Measurements from ENCODE around the gene NR2E1. TPM values are rescaled to one million over a fixed set of nuclear protein-coding genes. Genes with fewer than 3 reads are reported as not detected.

NR2E1 gene
- total RNA-seq, 1 donor from 2014 or later, result not detected

- Histone ChIP-seq H3K27me3 (ENCODE audit: low read depth) (no peaks in the 10 kb centered on the region), H3K9me3 (no peaks in the 10 kb centered on the region), H3K27ac (no peak overlapping the region), H3K4me3 (no peak overlapping the region), H3K36me3 (peaks cover 60% of the 10 kb centered on the region), H3K4me1 (no peaks in the 10 kb centered on the region)
- DNase-seq (no peak), ATAC-seq (no peak)
- TF ChIP-seq CTCF (IDR thresholded peaks at IDR 0.05), result no peak
- intact Hi-C loops (cut with DNase I), result no loop called here
These were observed 56.2 kb downstream of the NR2E1 start for GRCh38 chr6:108222064-108222463.

GRCh38 chr6:108222504-108222903 is 56.7 kb downstream of the NR2E1 start:
- Histone ChIP-seq H3K4me1 (no peaks in the 10 kb centered on the region), H3K4me3 (no peak overlapping the region), H3K36me3 (peaks cover 55% of the 10 kb centered on the region), H3K27ac (no peak overlapping the region), H3K9me3 (no peaks in the 10 kb centered on the region), H3K27me3 (ENCODE audit: low read depth) (no peaks in the 10 kb centered on the region)
- no peak for DNase-seq
- intact Hi-C loops (cut with DNase I), result no loop called here
- ATAC-seq, result peak; percentile 41 to 46
- no peak for TF ChIP-seq CTCF (IDR thresholded peaks at IDR 0.05)

- DNase-seq (no peak), ATAC-seq (no peak)
- H3K4me1 ChIP-seq, result no peaks in the 10 kb centered on the region
These were observed 61.5 kb downstream of the NR2E1 start for GRCh38 chr6:108227290-108227689.

GRCh38 chr6:108228416-108228815 is 62.6 kb downstream of the NR2E1 start:
- no peak for DNase-seq
- H3K4me1 ChIP-seq, result no peaks in the 10 kb centered on the region
- H3K4me3 ChIP-seq, result no peak overlapping the region
- H3K36me3 ChIP-seq, result peaks cover under 1% of the 10 kb centered on the region
- H3K27me3 ChIP-seq (ENCODE audit: low read depth), result no peaks in the 10 kb centered on the region
- no peak for ATAC-seq
- intact Hi-C loops (cut with DNase I), result no loop called here
- no peaks in the 10 kb centered on the region for H3K9me3 ChIP-seq
- no peak overlapping the region for H3K27ac ChIP-seq
- no peak for TF ChIP-seq CTCF (IDR thresholded peaks at IDR 0.05)

More at GRCh38 chr6:108227290-108227689, 61.5 kb downstream of the NR2E1 start:
- H3K4me3 ChIP-seq, result no peak overlapping the region
- no peaks in the 10 kb centered on the region for H3K9me3 ChIP-seq
- intact Hi-C loops (cut with DNase I), result no loop called here
- no peaks in the 10 kb centered on the region for H3K27me3 ChIP-seq (ENCODE audit: low read depth)
- H3K36me3 ChIP-seq, result peaks cover 9% of the 10 kb centered on the region
- no peak for TF ChIP-seq CTCF (IDR thresholded peaks at IDR 0.05)
- H3K27ac ChIP-seq, result no peak overlapping the region

GRCh38 chr6:108235127-108235526 is 69.3 kb downstream of the NR2E1 start:
- intact Hi-C loops (cut with DNase I), result no loop called here
- H3K4me3 ChIP-seq, result no peak overlapping the region
- no peak overlapping the region for H3K27ac ChIP-seq
- ATAC-seq (no peak), DNase-seq (no peak)
- no peaks in the 10 kb centered on the region for H3K9me3 ChIP-seq
- no peak for TF ChIP-seq CTCF (IDR thresholded peaks at IDR 0.05)
- H3K27me3 ChIP-seq (ENCODE audit: low read depth), result no peaks in the 10 kb centered on the region
- H3K36me3 ChIP-seq, result peaks cover 6% of the 10 kb centered on the region
- peaks cover 9% of the 10 kb centered on the region for H3K4me1 ChIP-seq

- Histone ChIP-seq H3K36me3 (peaks cover 15% of the 10 kb centered on the region), H3K27ac (no peak overlapping the region), H3K4me3 (no peak overlapping the region), H3K27me3 (ENCODE audit: low read depth) (no peaks in the 10 kb centered on the region), H3K9me3 (no peaks in the 10 kb centered on the region), H3K4me1 (peaks cover 9% of the 10 kb centered on the region)
- no peak for DNase-seq
- intact Hi-C loops (cut with DNase I), result no loop called here
- no peak for TF ChIP-seq CTCF (IDR thresholded peaks at IDR 0.05)
- no peak for ATAC-seq
These were observed 71.0 kb downstream of the NR2E1 start for GRCh38 chr6:108236791-108237190.
